H1 (cell line): ENCODE measurements around the gene GPX4. TPM values are rescaled to one million over a fixed set of nuclear protein-coding genes. Genes with fewer than 3 reads are reported as not detected.

Experiments
- CTCF ChIA-PET: fragments of 300-600 bp; sonication (Branson Sonifier 250); formaldehyde crosslinking; loops from one replicate; lab custom pipeline; 2021; ENCODE audit not compliant: partially characterized antibody; lab: Charles Lee
- POLR2A ChIA-PET: fragments of 300-600 bp; sonication (Branson Sonifier 250); formaldehyde crosslinking; loops from one replicate; lab custom pipeline; 2021; ENCODE audit warnings: inconsistent platforms; ENCODE audit not compliant: partially characterized antibody; lab: Charles Lee
- DNase-seq, 2 experiments: peaks; one replicate each; pipeline versions ENCODE4 v3.0.0 to v3.0.0-alpha.2; 2010 to 2022; ENCODE audit warnings: low spot score in 2 of 2, low read depth in 1 of 2, mixed read lengths in 1 of 2
- FAIRE-seq: peaks from 2 replicates; lab custom pipeline; 2011; peaks lifted over from hg19 to GRCh38; lab: Jason Lieb, UNC
- H2AFZ ChIP-seq: 2 replicates; pipeline ENCODE4 v1.8.1; 2012; ENCODE audit warnings: low read length, inconsistent platforms
- H2AK5ac ChIP-seq: 2 replicates; pipeline ENCODE4 v1.6.1; 2013; ENCODE audit warnings: low read depth, low read length
- H2BK120ac ChIP-seq: replicated peaks from 2 replicates; pipeline ENCODE3; 2013; ENCODE audit warnings: low read depth, low read length, inconsistent platforms
- H2BK12ac ChIP-seq: 2 replicates; pipeline ENCODE4 v1.6.1; 2013; ENCODE audit warnings: low read depth, low read length
- H2BK15ac ChIP-seq: 2 replicates; pipeline ENCODE4 v1.6.1; 2013; ENCODE audit warnings: low read length
- H2BK20ac ChIP-seq: 2 replicates; pipeline ENCODE4 v1.6.1; 2013; ENCODE audit warnings: low read length
- H2BK5ac ChIP-seq: 2 replicates; pipeline ENCODE4 v1.6.1; 2013; ENCODE audit warnings: low read depth, low read length
- H3K14ac ChIP-seq: 2 replicates; pipeline ENCODE4 v1.6.1; 2013; ENCODE audit warnings: inconsistent platforms; ENCODE audit not compliant: insufficient read length
- H3K18ac ChIP-seq: 2 replicates; pipeline ENCODE4 v1.6.1; 2013; ENCODE audit warnings: low read length; ENCODE audit errors: extremely low read depth
- H3K23ac ChIP-seq: 2 replicates; pipeline ENCODE4 v1.6.1; 2013; ENCODE audit warnings: inconsistent platforms; ENCODE audit not compliant: insufficient read length
- H3K23me2 ChIP-seq: 2 replicates; pipeline ENCODE4 v1.6.1; 2013; ENCODE audit warnings: low read depth, low read length
- H3K27ac ChIP-seq: 2 replicates; pipeline ENCODE4 v1.6.1; 2011; ENCODE audit warnings: low read depth, low read length, inconsistent platforms
- H3K27me3 ChIP-seq, 4 experiments: replicated peaks in 1 of 4; 1 replicate in 1 of 4; 2 replicates in 3 of 4; pipeline versions ENCODE4 v1.6.1 to v1.8.1; 2011 to 2013; ENCODE audit warnings: low read length in 3 of 4, mild to moderate bottlenecking in 3 of 4, inconsistent platforms in 2 of 4, mixed read lengths in 2 of 4, moderate library complexity in 1 of 4; ENCODE audit not compliant: control insufficient read depth in 3 of 4, insufficient read depth in 3 of 4; ENCODE audit errors: extremely low read depth in 1 of 4
- H3K36me3 ChIP-seq, 4 experiments: 2 replicates each; pipeline versions ENCODE4 v1.6.1 to v1.8.1; 2011 to 2013; ENCODE audit warnings: mild to moderate bottlenecking in 4 of 4, low read length in 3 of 4, moderate library complexity in 2 of 4, control low read depth in 1 of 4, inconsistent platforms in 1 of 4; ENCODE audit not compliant: insufficient read depth in 4 of 4, control insufficient read depth in 2 of 4
- H3K4ac ChIP-seq: replicated peaks from 2 replicates; pipeline ENCODE3; 2013; ENCODE audit warnings: low read length, low read depth, mixed read lengths, inconsistent platforms; ENCODE audit not compliant: insufficient read length
- H3K4me1 ChIP-seq, 4 experiments: replicated peaks in 1 of 4; 1 replicate in 1 of 4; 2 replicates in 3 of 4; pipeline versions ENCODE4 v1.6.1 to v1.8.1; 2011 to 2013; ENCODE audit warnings: low read length in 3 of 4, inconsistent platforms in 2 of 4, mixed read lengths in 1 of 4; ENCODE audit not compliant: insufficient read depth in 4 of 4, control insufficient read depth in 3 of 4
- H3K4me2 ChIP-seq, 2 experiments: 2 replicates each; pipeline versions ENCODE4 v1.6.1 to v1.8.1; 2011 to 2013; ENCODE audit warnings: low read depth in 2 of 2, low read length in 2 of 2, control low read depth in 1 of 2, inconsistent platforms in 1 of 2, mild to moderate bottlenecking in 1 of 2; ENCODE audit not compliant: insufficient read depth in 1 of 2
- H3K4me3 ChIP-seq, 4 experiments: fragments of 200-600, 300-600 bp in 1 of 4; sonication (generic), shearing (Covaris generic), sonication (Bioruptor Twin) in 1 of 4; 2 replicates each; pipeline versions ENCODE4 v1.5.1 to v1.8.1; 2011 to 2016; ENCODE audit warnings: low read length in 4 of 4, low read depth in 3 of 4, control low read depth in 2 of 4, inconsistent platforms in 2 of 4, mild to moderate bottlenecking in 2 of 4, mixed read lengths in 1 of 4, moderate library complexity in 1 of 4; ENCODE audit not compliant: insufficient read depth in 2 of 4; ENCODE audit errors: extremely low read depth in 1 of 4
- H3K56ac ChIP-seq: replicated peaks from 2 replicates; pipeline ENCODE3; 2013; ENCODE audit warnings: low read depth, mild to moderate bottlenecking, mixed read lengths, low read length, inconsistent platforms; ENCODE audit not compliant: insufficient read length
- H3K79me1 ChIP-seq: 2 replicates; pipeline ENCODE4 v1.6.1; 2013; ENCODE audit warnings: low read depth, low read length, control low read depth
- H3K79me2 ChIP-seq, 2 experiments: 2 replicates each; pipeline versions ENCODE4 v1.6.1 to v1.8.1; 2012 to 2013; ENCODE audit warnings: low read length in 2 of 2, mild to moderate bottlenecking in 2 of 2, inconsistent platforms in 1 of 2; ENCODE audit not compliant: insufficient read depth in 2 of 2, control insufficient read depth in 1 of 2
- H3K9ac ChIP-seq, 4 experiments: replicated peaks in 1 of 4; 1 replicate in 1 of 4; 2 replicates in 3 of 4; pipeline versions ENCODE4 v1.6.1 to v1.8.1; 2011 to 2013; ENCODE audit warnings: low read depth in 3 of 4, low read length in 3 of 4, control low read depth in 2 of 4, mild to moderate bottlenecking in 2 of 4, moderate library complexity in 2 of 4, inconsistent platforms in 1 of 4; ENCODE audit errors: extremely low read depth in 1 of 4
- H3K9me3 ChIP-seq, 2 experiments: 2 replicates each; pipeline versions ENCODE4 v1.6.1 to v1.8.1; 2012 to 2013; ENCODE audit warnings: mild to moderate bottlenecking in 2 of 2, moderate library complexity in 2 of 2, control low read depth in 1 of 2, inconsistent platforms in 1 of 2, low read depth in 1 of 2, low read length in 1 of 2, mixed read lengths in 1 of 2; ENCODE audit not compliant: insufficient read depth in 2 of 2
- H4K20me1 ChIP-seq, 2 experiments: replicated peaks in 1 of 2; 2 replicates each; pipeline versions ENCODE3 to v1.8.1; 2011 to 2013; ENCODE audit warnings: inconsistent platforms in 2 of 2, low read length in 2 of 2, mild to moderate bottlenecking in 1 of 2; ENCODE audit not compliant: insufficient read depth in 2 of 2, control insufficient read depth in 1 of 2
- H4K5ac ChIP-seq: 2 replicates; pipeline ENCODE4 v1.6.1; 2013; ENCODE audit warnings: low read length, low read depth, mixed read lengths, inconsistent platforms; ENCODE audit not compliant: insufficient read length
- H4K8ac ChIP-seq: 2 replicates; pipeline ENCODE4 v1.8.0; 2013; ENCODE audit warnings: mild to moderate bottlenecking, moderate library complexity, low read length, inconsistent platforms; ENCODE audit not compliant: insufficient read depth; ENCODE audit errors: extremely low read depth
- H4K91ac ChIP-seq: replicated peaks from 2 replicates; pipeline ENCODE3; 2013; ENCODE audit warnings: low read length, mixed read lengths, inconsistent platforms; ENCODE audit not compliant: insufficient read length
- KDM1A ChIP-seq: fragments of 200-600, 300-600 bp; sonication (generic); IDR thresholded peaks from 2 replicates; pipeline ENCODE4 v1.7.1; 2016; ENCODE audit warnings: mild to moderate bottlenecking, low read length, borderline replicate concordance
- POLR2A ChIP-seq, 2 experiments: IDR thresholded peaks; 1 replicate in 1 of 2; 2 replicates in 1 of 2; pipeline ENCODE4 v1.6.1; 2011; ENCODE audit warnings: low read depth in 2 of 2, low read length in 2 of 2, mild to moderate bottlenecking in 2 of 2; ENCODE audit errors: control extremely low read depth in 1 of 2
- SP2 ChIP-seq: IDR thresholded peaks from 2 replicates; pipeline ENCODE4 v1.6.1; 2012; ENCODE audit warnings: mild to moderate bottlenecking, low read length, inconsistent platforms
- WGBS, 2 experiments: shearing (Covaris generic) in 1 of 2; methylation state at CpG; one replicate each; pipeline versions ENCODE4 v1.1.6 to v1.1.7; 2013 to 2015; ENCODE audit warnings: low lambda C conversion rate in 2 of 2, mixed read lengths in 2 of 2, inconsistent platforms in 1 of 2, low coverage in 1 of 2, missing lambda C conversion rate in 1 of 2; ENCODE audit not compliant: insufficient replicate concordance in 2 of 2, insufficient coverage in 1 of 2, insufficient read length in 1 of 2; ENCODE audit errors: extremely low coverage in 1 of 2, missing lambda C conversion rate in 1 of 2; 5-methylcytosine and 5-hydroxymethylcytosine counted together
- polyA plus RNA-seq, 7 experiments: library from polyadenylated mRNA; depleted of rRNA in 3 of 7; stranded (reverse) in 5 of 7; unstranded in 2 of 7; fragments of >200 nt in 5 of 7; fragments of 200-250 nt in 2 of 7; gene quantifications; 1 replicate in 5 of 7; 2 replicates in 1 of 7; 4 replicates in 1 of 7; pipeline versions ENCODE4 v1.2.1 to v1.2.3, GENCODE V29; 2011 to 2013; ENCODE audit warnings: missing spikeins in 2 of 7, mixed read lengths in 2 of 7
- total RNA-seq: library from RNA; stranded (reverse); fragmentation: NEBNext Ultra II Directional; extraction: Animal tissue kit (Norgen Biotek cat#: 25700); gene quantifications from 2 replicates; pipeline ENCODE4 v1.2.1, GENCODE V29; 2021

Gene GPX4
- total and polyA plus RNA-seq, 2 of the 8 experiments (the other 6 are each of a cell fraction or from before 2014, with no cell fraction given) = 342 to 693 TPM

DNA sequence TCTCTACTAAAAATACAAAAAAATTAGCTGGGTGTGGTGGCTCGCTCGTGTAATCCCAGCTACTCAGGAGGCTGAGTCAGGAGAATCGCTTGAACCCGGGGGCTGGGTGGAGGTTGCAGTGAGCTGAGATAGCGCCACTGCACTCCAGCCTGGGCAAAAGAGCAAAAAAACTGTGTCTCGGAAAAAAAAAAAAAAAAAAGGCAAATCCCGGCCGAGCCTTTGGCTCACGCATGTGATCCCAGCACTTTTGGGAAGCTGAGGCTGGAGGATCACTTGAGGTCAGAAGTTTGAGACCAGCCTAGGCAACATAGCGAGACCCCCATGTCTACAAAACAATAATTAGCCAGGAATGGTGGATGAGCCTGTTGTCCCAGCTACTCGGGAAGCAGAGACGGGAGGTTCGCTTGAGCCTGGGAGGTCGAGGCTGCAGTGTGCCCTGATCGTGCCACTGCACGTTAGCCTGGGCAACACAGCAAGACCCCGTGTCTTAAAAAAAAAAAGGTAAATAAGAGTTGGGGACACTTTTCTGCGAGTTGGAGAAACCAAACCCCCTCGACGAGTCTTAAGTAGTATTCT lies 574 bp upstream of the GPX4 start:
- Histone ChIP-seq H3K9me3 (no peaks in the 10 kb centered on the region), H4K91ac (no peak overlapping the region), H4K5ac (peak overlapping the region; percentile 33), H3K79me1 (peaks cover 4% of the 10 kb centered on the region), H3K23me2 (peaks cover 7% of the 10 kb centered on the region; the same call in 1 of the 2 replicates), H2AK5ac (no peak overlapping the region), H3K23ac (no peak overlapping the region), H3K79me2 (no peaks in the 10 kb centered on the region; a peak in 1 of 4 replicates), H3K27ac (no peak overlapping the region), H3K4me1 (peaks cover 4 to 21% (median 8%) of the 10 kb centered on the region in 4 experiments), H3K18ac (no peak overlapping the region), H4K20me1 (peaks cover 5 to 7% of the 10 kb centered on the region in 2 experiments), H4K8ac (peak overlapping the region; percentile 25; the same call in 1 of the 2 replicates), H3K4me2 (peak overlapping the region; percentile 25 to 41; a peak in 3 of 4 replicates)
- POLR2A ChIA-PET = interaction anchor here (0.6 to 9.8 kb wide), 19 partner anchors 9 to 169 kb away, joined by 3 to 116 read pairs (median 4); partner anchors contain the start of genes ATP5F1D, CBARP and CIRBP
- TF ChIP-seq KDM1A (peak; percentile 84; the same call in 1 of the 2 replicates), POLR2A (IDR thresholded peaks at IDR 0.05; ENCODE audit: control extremely low read depth in 1 of 2, low read depth in 2 of 2, low read length in 2 of 2) (no peak), SP2 (no peak)
- TF ChIP-seq, all 59 proteins: peak for 1
- FAIRE-seq (no peak), DNase-seq (no peak)
- Histone ChIP-seq H2BK120ac (no peak overlapping the region), H2AFZ (no peak overlapping the region), H3K56ac (no peak overlapping the region), H3K9ac (no peak overlapping the region), H3K4ac (no peak overlapping the region), H3K4me3 (peak overlapping the region in 1 of 4 experiments; percentile 38; a peak in 3 of 8 replicates), H2BK15ac (no peak overlapping the region), H2BK20ac (no peak overlapping the region), H3K36me3 (peaks cover 8 to 22% (median 15%) of the 10 kb centered on the region in 4 experiments; a peak in 6 of 8 replicates), H3K27me3 (0 out of 7 replicates have a peak, but pooled peaks cover 0 to under 1% (median 0%) of the 10 kb centered on the region in 4 experiments), H3K14ac (no peak overlapping the region), H2BK5ac (no peak overlapping the region), H2BK12ac (no peak overlapping the region)
- CTCF ChIA-PET = interaction anchor here (0.6 to 3.2 kb wide), 3 partner anchors 10 to 437 kb away, joined by 3 to 11 read pairs (median 3); no protein-coding TSS in a partner anchor
- 76% methylated on average over 18 of the region's 20 CpGs; no CpG with 5 or more reads in 1 of the 2 experiments for WGBS, 2 experiments
